ENCODE results near the gene FAM50A.

FAM50A gene

GRCh38 chrX:154466907-154467306, 23.0 kb downstream of the FAM50A start:
- no peak for DNase-seq

DNA sequence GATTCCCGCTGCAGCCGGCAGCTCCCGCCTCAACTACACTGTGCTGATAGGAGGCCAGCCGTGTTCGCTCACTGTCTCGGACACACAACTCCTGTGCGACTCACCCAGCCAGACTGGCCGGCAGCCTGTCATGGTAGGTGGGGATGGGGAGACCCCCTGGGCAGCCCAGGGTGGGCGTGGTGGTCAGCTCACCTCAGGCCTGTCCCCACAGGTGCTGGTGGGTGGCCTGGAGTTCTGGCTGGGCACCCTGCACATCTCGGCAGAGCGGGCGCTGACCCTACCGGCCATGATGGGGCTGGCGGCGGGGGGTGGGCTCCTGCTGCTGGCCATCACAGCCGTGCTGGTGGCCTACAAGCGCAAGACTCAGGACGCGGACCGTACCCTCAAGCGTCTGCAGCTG, 23.6 kb downstream of the FAM50A start:
- no peak for DNase-seq

DNA sequence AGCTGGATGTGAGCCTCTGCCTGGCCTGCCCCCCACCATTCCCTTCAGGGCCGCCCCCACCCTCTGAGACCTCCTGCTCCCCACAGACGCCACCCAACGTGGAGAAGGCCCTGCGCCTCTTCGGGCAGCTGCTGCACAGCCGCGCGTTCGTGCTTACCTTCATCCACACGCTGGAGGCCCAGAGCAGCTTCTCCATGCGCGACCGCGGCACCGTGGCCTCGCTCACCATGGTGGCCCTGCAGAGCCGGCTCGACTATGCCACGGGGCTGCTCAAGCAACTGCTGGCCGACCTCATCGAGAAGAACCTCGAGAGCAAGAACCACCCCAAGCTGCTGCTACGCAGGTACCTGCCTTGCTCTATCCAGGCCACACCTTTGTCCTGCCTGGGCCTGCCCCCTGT, 24.3 kb downstream of the FAM50A start:
- no peak for DNase-seq

DNA sequence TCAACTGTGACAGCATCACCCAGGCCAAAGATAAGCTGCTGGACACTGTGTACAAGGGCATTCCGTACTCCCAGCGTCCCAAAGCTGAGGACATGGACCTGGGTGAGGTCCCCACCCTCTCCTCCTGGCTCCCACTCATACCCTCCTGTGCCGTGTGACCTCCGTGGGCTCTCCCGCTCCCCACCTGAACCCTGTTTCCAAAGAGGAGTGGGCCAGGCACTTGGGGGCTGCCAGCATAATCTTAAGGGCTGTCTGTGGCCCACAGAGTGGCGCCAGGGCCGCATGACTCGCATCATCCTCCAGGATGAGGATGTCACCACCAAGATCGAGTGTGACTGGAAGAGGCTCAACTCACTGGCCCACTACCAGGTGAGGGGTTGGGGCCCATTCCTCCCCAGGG, 25.2 kb downstream of the FAM50A start:
- no peak for DNase-seq

- DNase-seq, result no peak
Measured at GRCh38 chrX:154469880-154470279, 25.9 kb downstream of the FAM50A start.

DNA sequence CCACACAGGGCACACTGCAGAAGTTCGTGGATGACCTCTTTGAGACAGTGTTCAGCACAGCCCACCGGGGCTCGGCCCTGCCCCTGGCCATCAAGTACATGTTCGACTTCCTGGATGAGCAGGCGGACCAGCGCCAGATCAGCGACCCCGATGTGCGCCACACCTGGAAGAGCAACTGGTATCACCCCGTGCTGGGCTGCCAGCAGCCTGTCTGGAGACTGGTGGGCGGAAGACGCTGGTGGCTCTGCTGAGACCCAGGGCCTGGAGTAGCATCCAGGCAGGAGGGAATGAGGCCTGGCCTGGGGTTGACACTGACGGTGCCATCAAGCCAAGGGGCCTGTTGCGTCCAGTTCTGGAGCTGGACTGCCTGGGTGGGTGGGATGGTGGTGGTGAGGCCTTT, 26.5 kb downstream of the FAM50A start:
- no peak for DNase-seq

DNA sequence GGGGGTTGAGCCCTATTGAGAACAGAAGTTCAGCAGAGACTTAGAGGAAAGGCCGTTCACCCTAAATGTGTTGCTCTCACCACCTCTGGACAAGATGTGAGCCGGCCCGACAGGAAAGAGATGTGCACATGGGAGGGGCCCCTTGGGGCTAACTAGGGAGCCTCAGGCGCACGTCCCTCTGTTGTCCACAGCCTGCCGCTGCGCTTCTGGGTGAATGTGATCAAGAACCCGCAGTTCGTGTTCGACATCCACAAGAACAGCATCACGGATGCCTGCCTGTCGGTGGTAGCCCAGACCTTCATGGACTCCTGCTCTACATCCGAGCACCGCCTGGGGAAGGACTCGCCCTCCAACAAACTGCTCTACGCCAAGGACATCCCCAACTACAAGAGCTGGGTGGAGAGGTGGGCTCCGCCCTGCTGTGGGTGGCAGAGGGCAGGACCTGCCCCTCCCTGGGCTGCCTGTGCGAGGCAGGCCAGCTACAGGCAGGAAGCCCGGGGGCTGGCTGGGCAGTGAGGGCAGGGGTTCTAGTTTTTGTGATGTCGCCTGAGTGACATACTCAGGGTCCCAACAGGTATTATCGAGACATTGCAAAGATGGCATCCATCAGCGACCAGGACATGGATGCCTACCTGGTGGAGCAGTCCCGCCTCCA, 27.1 kb downstream of the FAM50A start:
- no peak for DNase-seq

DNA sequence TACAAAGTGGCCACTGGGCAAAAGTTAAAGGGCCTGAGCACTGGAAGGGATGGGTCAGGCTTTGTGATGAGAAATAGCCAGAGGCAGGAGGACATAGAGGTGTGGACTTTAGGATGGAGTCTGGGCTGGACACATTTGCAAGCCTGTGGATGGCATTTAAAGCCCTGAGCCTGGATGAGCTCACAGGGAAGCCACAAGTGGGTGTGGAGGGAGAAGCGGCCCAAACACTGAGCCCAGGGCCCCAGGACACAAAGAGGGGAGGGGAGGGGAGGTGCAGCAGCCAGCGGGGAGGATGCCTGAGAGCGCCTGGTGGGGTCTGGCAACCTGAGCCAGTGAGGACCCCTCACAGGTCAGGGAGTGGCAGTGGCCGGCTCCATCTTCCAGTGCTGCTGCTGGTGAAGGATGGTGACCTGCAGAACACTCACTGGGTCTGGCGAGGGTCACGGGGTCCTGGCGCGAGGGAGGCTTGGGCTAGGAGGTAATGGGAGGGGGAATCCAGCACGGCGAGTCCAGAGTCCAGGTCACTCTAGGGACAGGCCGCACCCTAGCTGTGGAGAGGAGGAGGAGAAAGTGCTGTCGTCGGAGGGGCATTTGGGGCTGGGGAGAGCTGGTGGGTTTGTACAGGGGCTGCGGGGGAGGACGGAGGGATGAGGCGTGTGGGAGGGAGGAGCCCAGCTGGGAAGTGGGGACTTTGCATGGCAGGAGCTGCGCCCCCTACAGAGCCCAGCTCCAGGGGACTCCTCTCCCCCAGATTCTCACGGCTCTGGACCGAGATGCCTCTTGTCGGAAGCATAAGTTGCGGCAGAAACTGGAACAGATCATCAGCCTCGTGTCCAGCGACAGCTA, 28.1 kb downstream of the FAM50A start:
- no peak for DNase-seq

DNA sequence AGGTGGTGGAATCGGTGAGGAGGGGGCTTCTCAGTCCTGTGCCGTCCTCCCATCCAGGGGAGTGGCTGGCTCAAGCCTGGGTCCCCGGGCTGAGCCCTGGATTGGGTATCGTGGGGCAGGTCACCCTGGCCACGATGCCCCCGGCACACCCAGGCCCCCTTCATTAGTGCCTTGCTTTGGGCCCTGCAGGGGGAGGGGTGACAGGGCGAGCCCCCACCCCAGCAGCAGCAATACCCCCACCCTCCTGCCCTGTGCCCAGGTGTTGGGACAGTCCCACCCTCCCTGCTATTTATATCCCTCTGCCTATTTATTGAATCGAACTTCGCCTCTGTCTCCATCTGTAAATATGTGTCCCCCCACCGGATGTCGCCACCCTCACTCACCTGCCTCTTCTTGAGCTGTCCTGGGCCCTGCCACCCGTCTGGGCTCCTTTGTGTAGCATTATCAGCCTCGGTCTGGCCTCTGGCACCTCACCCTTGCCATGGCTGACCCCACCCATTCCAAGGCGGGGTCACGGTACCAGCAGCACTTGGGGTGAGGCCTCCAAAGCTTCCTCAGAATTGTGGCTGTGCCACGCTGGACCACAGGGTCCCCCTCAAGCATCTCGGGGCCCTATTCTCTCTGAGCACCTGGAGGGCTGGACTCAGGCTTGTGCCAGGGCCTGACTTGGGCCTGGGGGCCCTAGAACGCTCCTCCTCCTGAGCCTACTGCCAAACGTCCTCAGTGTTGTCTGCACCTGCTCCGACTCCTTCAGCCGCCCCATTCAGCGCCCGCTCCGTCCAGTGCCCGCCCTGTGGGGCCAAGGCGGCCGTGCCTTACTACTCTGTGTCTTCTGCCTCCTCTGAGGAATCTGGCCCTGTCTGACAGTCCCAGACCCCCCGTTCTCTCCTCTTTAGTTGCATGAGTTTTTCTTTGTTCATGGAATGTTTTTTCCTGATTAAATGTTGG, 29.0 kb downstream of the FAM50A start:
- DNase-seq, result no peak

GRCh38 chrX:154473683-154474082, 29.7 kb downstream of the FAM50A start:
- DNase-seq, result no peak

- no peak for DNase-seq
Measured at GRCh38 chrX:154476821-154477220, 32.9 kb downstream of the FAM50A start.

- no peak for DNase-seq
Measured at GRCh38 chrX:154477891-154478477, 34.0 kb downstream of the FAM50A start.

GRCh38 chrX:154478728-154479622, 35.0 kb downstream of the FAM50A start, which contains the start of gene LAGE3:
TSS of gene LAGE3 (minus strand) at chrX:154479281. CDS start at chrX:154478915, 366 bp downstream.
- peak; percentile 94 for DNase-seq

DNA sequence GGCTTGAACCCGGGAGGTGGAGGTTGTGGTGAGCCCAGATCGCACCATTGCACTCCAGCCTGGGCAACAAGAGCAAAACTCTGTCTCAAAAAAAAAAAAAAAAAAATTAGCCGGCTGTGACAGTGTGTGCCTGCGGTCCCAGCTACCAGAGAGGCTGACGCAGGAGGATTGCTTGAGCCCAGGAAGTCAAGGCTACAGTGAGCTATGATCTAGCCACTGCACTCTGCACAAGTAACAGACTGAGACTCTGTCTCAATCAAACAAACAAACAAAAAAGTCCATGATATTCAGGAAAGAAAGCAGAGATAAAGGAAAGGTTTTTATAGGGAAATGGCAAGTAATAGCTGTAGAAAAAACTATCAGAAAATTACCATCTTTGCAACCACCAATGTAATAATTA, 37.3 kb downstream of the FAM50A start:
- DNase-seq, result no peak

DNA sequence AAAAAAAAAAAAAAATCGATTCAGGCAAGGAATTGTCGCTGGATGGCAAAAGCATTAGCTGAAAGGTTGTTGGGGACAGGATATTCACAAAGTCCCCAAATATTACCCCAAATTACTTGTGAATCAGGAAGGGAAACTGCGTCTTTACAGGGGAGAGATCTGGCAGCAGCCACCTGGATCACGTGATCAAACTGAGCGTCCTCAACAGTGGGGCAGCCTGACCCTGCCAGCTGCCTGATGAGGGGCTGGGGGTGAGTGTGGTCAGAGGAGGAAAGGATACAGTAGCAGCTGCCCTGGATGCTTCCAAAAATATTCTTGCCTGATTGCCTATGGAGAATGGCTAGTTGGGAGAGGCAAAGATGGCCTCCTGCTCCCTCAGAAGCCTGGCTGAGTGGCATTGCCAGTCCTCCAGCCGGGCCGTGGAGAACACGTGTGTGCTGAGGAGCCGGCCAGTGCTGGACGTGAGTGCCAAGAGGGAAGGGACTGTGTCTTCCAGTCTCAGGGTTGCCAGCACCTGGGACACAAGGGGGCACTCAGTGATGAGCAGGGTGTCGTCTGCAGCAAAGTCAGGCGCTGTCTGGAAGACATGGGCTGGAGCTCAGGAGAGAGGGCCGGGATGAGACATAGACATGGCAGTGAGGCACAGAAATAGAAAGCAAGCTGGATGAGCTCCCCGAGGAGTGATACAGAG, 38.1 kb downstream of the FAM50A start:
- no peak for DNase-seq

DNA sequence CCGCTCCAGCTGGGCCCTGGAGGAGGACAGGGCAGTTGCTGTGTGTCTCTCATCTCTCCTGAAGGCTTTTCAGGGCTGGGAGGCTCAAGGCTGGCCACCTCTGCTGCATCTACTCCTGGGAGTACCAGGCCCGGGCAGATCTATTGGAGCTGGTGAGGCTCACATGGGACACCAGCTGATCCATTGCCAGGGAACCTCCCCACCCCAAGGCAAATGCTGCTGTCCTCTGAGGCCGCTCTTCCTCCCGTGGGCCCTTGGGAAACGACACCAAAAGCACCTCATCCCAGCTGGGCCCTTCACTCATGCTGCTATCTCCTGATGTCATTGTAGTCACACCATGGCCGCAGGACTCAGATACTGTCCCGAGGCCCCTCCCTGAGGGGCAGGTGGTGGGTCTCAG, 38.8 kb downstream of the FAM50A start:
- DNase-seq, result no peak

- DNase-seq, result no peak
Measured at GRCh38 chrX:154483325-154483724, 39.4 kb downstream of the FAM50A start.

DNA sequence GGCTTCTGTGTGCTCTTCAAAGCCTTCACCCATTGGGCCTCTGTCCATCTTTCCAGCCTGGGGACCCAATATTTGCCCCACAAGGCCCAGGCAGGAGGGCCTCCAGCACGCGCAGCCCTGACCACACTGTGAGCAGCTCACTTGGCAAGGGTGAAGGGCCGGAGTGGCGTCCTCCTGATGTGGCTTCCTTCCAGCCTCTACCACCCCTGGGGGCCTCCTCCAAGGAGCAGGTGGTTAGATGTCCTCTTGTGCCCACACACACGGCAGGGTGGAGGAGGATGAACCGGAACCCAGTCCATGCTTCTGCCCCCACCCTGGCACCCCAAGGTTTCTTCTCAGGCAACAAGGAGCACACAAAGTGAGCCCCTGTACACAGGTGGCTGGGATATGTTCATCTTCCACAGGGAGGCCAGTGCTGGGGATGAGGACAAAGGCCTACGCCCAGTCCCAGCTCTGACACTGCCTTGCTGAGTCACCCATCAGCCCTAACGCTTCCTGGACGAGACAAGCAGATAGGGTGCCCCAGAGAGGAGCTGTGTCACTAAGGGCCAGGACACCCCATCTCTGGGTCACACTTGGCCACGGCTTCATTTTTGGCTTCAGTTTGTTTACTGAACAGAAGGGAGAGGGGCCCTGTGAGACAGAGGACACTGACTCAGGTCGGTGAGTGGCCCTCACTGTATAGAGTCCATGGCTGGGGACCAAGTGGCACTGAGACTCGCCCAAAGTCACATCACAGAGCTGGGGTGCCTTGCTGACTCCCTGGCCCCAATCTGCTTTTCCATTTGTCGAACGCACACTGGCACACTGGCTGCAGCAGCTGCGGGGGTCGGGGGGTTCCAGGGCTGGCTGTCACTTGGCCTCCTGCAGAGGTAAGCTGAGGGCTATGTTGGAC, 40.6 kb downstream of the FAM50A start:
- DNase-seq, result no peak

GRCh38 chrX:154485150-154486051, 41.5 kb downstream of the FAM50A start:
- no peak for DNase-seq
